IMR-90 (cell line): ENCODE results near the gene JAKMIP2.

Source experiments
- BHLHE40 ChIP-seq: fragments of 150-350 bp; IDR thresholded peaks from 2 replicates; pipeline ENCODE4 v1.6.1; 2016; ENCODE audit warnings: mild to moderate bottlenecking, low read depth, low read length
- CTCF ChIP-seq: conservative IDR thresholded peaks from 2 replicates; pipeline ENCODE4 v1.5.1; 2012; ENCODE audit warnings: mild to moderate bottlenecking, low read depth, low read length, improper control_type of control experiment
- FOS ChIP-seq: fragments of 150-350 bp; IDR thresholded peaks from 2 replicates; pipeline ENCODE4 v1.6.1; 2016; ENCODE audit warnings: low read depth, low read length
- POLR2A ChIP-seq: IDR thresholded peaks from 2 replicates; pipeline ENCODE4 v1.6.1; 2012; ENCODE audit warnings: mild to moderate bottlenecking, low read depth, low read length
- RAD21 ChIP-seq: IDR thresholded peaks from 2 replicates; pipeline ENCODE4 v1.6.1; 2012; ENCODE audit warnings: low read length, improper control_type of control experiment
- SMC3 ChIP-seq: fragments of 150-350 bp; IDR thresholded peaks from 2 replicates; pipeline ENCODE4 v1.6.1; 2016; ENCODE audit warnings: low read depth, mild to moderate bottlenecking, antibody characterized with exemption, low read length, moderate library complexity

- TF ChIP-seq CTCF: no peak
- no peak for TF ChIP-seq FOS
- no peak for TF ChIP-seq RAD21
- no peak for TF ChIP-seq POLR2A
- no peak for TF ChIP-seq BHLHE40
- no peak for TF ChIP-seq SMC3
Observed at GRCh38 chr5:147601652-147602051, 180.9 kb downstream of the JAKMIP2 start.
